GM12878 (cell line): ENCODE data around the gene PLCB4. TPM values are rescaled to one million over a fixed set of nuclear protein-coding genes. Genes with fewer than 3 reads are reported as not detected.

Source experiments
- ATAC-seq: fragments of 200-7000 bp; cut with Tn5 transposase; 3 replicates; pipeline ENCODE4 v1.9.1; 2020; ENCODE audit warnings: mild to moderate bottlenecking, moderate library complexity
- BruUV-seq: library from RNA; stranded (reverse); fragments of 400-500 nt; replicated peaks from 2 replicates; lab custom pipeline; 2021; lab: Mats Ljungman, UMichigan
- CTCF ChIA-PET: fragments of 300-600 bp; sonication (Branson Sonifier 250); formaldehyde crosslinking; extraction: SDS; loops from one replicate; lab custom pipeline; 2021; ENCODE audit warnings: inconsistent platforms; lab: Yijun Ruan, JAX
- POLR2A ChIA-PET: fragments of 350-600 bp; formaldehyde crosslinking; extraction: SDS; loops from one replicate; lab custom pipeline; 2021; ENCODE audit warnings: inconsistent platforms; lab: Charles Lee
- RAD21 ChIA-PET: fragments of 300-600 bp; sonication (Branson Sonifier 250); formaldehyde crosslinking; loops from one replicate; lab custom pipeline; 2023; ENCODE audit warnings: antibody characterized with exemption; ENCODE audit not compliant: unreplicated experiment; lab: Charles Lee
- SMC1A ChIA-PET: fragments of 300-600 bp; sonication (Branson Sonifier 250); formaldehyde crosslinking; loops from one replicate; lab custom pipeline; 2023; ENCODE audit not compliant: unreplicated experiment, uncharacterized antibody; lab: Charles Lee
- DNase-seq: peaks from one replicate; pipeline ENCODE4 v3.0.0-alpha.2; 2011; ENCODE audit warnings: low read depth, low spot score
- FAIRE-seq: peaks from 3 replicates; lab custom pipeline; 2011; peaks lifted over from hg19 to GRCh38; lab: Jason Lieb, UNC
- H2AFZ ChIP-seq: 2 replicates; pipeline ENCODE4 v1.6.0; 2011; ENCODE audit warnings: low read depth, low read length, control low read depth; ENCODE audit not compliant: control insufficient read depth
- H3K27ac ChIP-seq: 2 replicates; pipeline ENCODE4 v1.5.1; 2011; ENCODE audit warnings: control low read depth; ENCODE audit not compliant: control insufficient read depth, insufficient read depth
- H3K27me3 ChIP-seq, 2 experiments: replicated peaks in 1 of 2; 2 replicates each; pipeline versions ENCODE4 v1.6.0 to v1.6.1; 2011; ENCODE audit warnings: low read length in 1 of 2; ENCODE audit not compliant: control insufficient read depth in 2 of 2, insufficient read depth in 2 of 2
- H3K36me3 ChIP-seq, 2 experiments: 2 replicates each; pipeline ENCODE4 v1.5.1; 2011; ENCODE audit warnings: low read length in 1 of 2; ENCODE audit not compliant: control insufficient read depth in 2 of 2, insufficient read depth in 2 of 2
- H3K4me1 ChIP-seq: 2 replicates; pipeline ENCODE4 v1.6.1; 2011; ENCODE audit warnings: mild to moderate bottlenecking, low read length, moderate library complexity, mixed read lengths; ENCODE audit not compliant: control insufficient read depth, insufficient read depth
- H3K4me2 ChIP-seq: 2 replicates; pipeline ENCODE4 v1.6.0; 2011; ENCODE audit warnings: control low read depth; ENCODE audit not compliant: control insufficient read depth, insufficient read depth
- H3K4me3 ChIP-seq: fragments of 200-600 bp; sonication (generic); 2 replicates; pipeline ENCODE4 v1.5.1; 2016
- H3K79me2 ChIP-seq: 2 replicates; pipeline ENCODE4 v1.6.0; 2011; ENCODE audit warnings: low read length; ENCODE audit not compliant: control insufficient read depth, insufficient read depth
- H3K9ac ChIP-seq: 2 replicates; pipeline ENCODE4 v1.8.0; 2011; ENCODE audit warnings: low read length, control low read depth, mixed read lengths; ENCODE audit not compliant: control insufficient read depth, insufficient read depth
- H3K9me3 ChIP-seq: replicated peaks from 3 replicates; pipeline ENCODE4 v1.5.1; 2011; ENCODE audit warnings: mild to moderate bottlenecking, low read length; ENCODE audit not compliant: control insufficient read depth, insufficient read depth
- H4K20me1 ChIP-seq: 2 replicates; pipeline ENCODE4 v1.6.0; 2011; ENCODE audit not compliant: control insufficient read depth, insufficient read depth
- CHD1 ChIP-seq: IDR thresholded peaks from 2 replicates; pipeline ENCODE4 v1.6.1; 2012; ENCODE audit warnings: low read depth, low read length, improper control_type of control experiment
- CTCF ChIP-seq, 3 experiments: IDR thresholded peaks in 2 of 3; conservative IDR thresholded peaks in 1 of 3; 2 replicates each; pipeline ENCODE4 v1.5.1; 2011; ENCODE audit warnings: low read depth in 3 of 3, low read length in 3 of 3, mild to moderate bottlenecking in 3 of 3, control low read depth in 2 of 3, moderate library complexity in 2 of 3, inconsistent platforms in 1 of 3, mixed read lengths in 1 of 3; ENCODE audit not compliant: control insufficient read depth in 2 of 3, insufficient read depth in 1 of 3; ENCODE audit errors: extremely low read depth in 1 of 3
- GABPA ChIP-seq: IDR thresholded peaks from 2 replicates; pipeline ENCODE4 v1.6.1; 2014; ENCODE audit warnings: antibody characterized with exemption, low read depth, mild to moderate bottlenecking, inconsistent platforms
- IRF5 ChIP-seq: fragments of 450-650 bp; IDR thresholded peaks from 2 replicates; pipeline ENCODE4 v1.6.1; 2017; ENCODE audit warnings: borderline replicate concordance
- KLF5 ChIP-seq: fragments of 450-650 bp; IDR thresholded peaks from 2 replicates; pipeline ENCODE4 v1.6.1; 2014; ENCODE audit warnings: mild to moderate bottlenecking; ENCODE audit not compliant: partially characterized antibody
- RB1 ChIP-seq: fragments of 450-650 bp; formaldehyde crosslinking; IDR thresholded peaks from 2 replicates; pipeline ENCODE4 v1.6.1; 2017; ENCODE audit warnings: mild to moderate bottlenecking, borderline replicate concordance
- RELA ChIP-seq: fragments of 450-650 bp; IDR thresholded peaks from 2 replicates; pipeline ENCODE4 v1.8.0; 2014; ENCODE audit warnings: borderline replicate concordance; ENCODE audit not compliant: partially characterized antibody
- SKIL ChIP-seq: fragments of 450-650 bp; IDR thresholded peaks from 2 replicates; pipeline ENCODE4 v1.6.1; 2017; ENCODE audit warnings: mild to moderate bottlenecking, low read depth, inconsistent platforms; ENCODE audit not compliant: poor library complexity, severe bottlenecking
- SRF ChIP-seq, 2 experiments: IDR thresholded peaks; 2 replicates each; pipeline ENCODE4 v1.6.1; 2011; ENCODE audit warnings: low read depth in 2 of 2, low read length in 2 of 2, mild to moderate bottlenecking in 1 of 2, moderate library complexity in 1 of 2
- ZBTB40 ChIP-seq: fragments of 450-650 bp; IDR thresholded peaks from 2 replicates; pipeline ENCODE4 v1.6.1; 2016; ENCODE audit warnings: mild to moderate bottlenecking, moderate library complexity, borderline replicate concordance
- ZNF207 ChIP-seq: fragments of 450-650 bp; IDR thresholded peaks from 2 replicates; pipeline ENCODE4 v1.6.1; 2014; ENCODE audit warnings: antibody characterized with exemption, mild to moderate bottlenecking, borderline replicate concordance
- WGBS: methylation state at CpG from one replicate; pipeline ENCODE4 v1.1.6; 2016; ENCODE audit warnings: low lambda C conversion rate; ENCODE audit not compliant: insufficient replicate concordance, insufficient coverage; ENCODE audit errors: missing lambda C conversion rate; 5-methylcytosine and 5-hydroxymethylcytosine counted together
- in situ Hi-C: fragments of 300-500 bp; cut with MboI; formaldehyde crosslinking; loops from 9 replicates; pipeline ENCODE4 v1.14.3; 2018; ENCODE audit warnings: mixed read lengths
- intact Hi-C: fragments of 100-400 bp; cut with micrococcal nuclease; formaldehyde crosslinking; loops from one replicate; pipeline ENCODE4 v1.14.2; 2022; ENCODE audit not compliant: unreplicated experiment
- polyA plus RNA-seq, 11 experiments: library from polyadenylated mRNA; depleted of rRNA in 4 of 11; unstranded in 6 of 11; stranded (reverse) in 5 of 11; fragments of >200 nt; fragmentation: Nextera tagmentation in 4 of 11; fragmentation: Illumina TruSeq in 1 of 11; extraction: Ambion mirVana in 4 of 11; extraction: Trizol in 1 of 11; gene quantifications; 1 replicate in 1 of 11; 2 replicates in 10 of 11; pipeline versions ENCODE4 v1.2.1 to v1.2.3, GENCODE V29; 2011 to 2016; ENCODE audit warnings: inconsistent platforms in 2 of 11, missing spikeins in 2 of 11, low read depth in 1 of 11
- total RNA-seq, 4 experiments: library from RNA; depleted of rRNA in 3 of 4; stranded (reverse); fragments of >200 nt in 3 of 4; fragmentation: Illumina TruSeq in 1 of 4; extraction: Trizol in 1 of 4; gene quantifications; 2 replicates each; pipeline versions ENCODE4 v1.2.1 to v1.2.3, GENCODE V29; 2013 to 2021

The PLCB4 gene
- total and polyA plus RNA-seq, 10 of the 15 experiments (the other 5 are each of a cell fraction or from before 2014, with no cell fraction given) = not detected

GRCh38 chr20:9478771-9479170, 409.9 kb downstream of the PLCB4 start (continued):
- no peak for TF ChIP-seq IRF5
- TF ChIP-seq RELA = no peak
- no peak for TF ChIP-seq RB1
- no peak for TF ChIP-seq ZBTB40
- TF ChIP-seq ZNF207 = no peak
- TF ChIP-seq, all 136 proteins: peak for 0

- no peak overlapping the region for H2AFZ ChIP-seq
- no peaks in the 10 kb centered on the region for H3K27me3 ChIP-seq
- peaks cover 14% of the 10 kb centered on the region for H3K4me1 ChIP-seq
- no peak overlapping the region for H3K4me3 ChIP-seq
- FAIRE-seq (no peak), DNase-seq (no peak), ATAC-seq (no peak)
- RAD21 ChIA-PET = no interaction called here
- no peak overlapping the region for H3K27ac ChIP-seq
- POLR2A ChIA-PET = no interaction called here
- in situ Hi-C loops = no loop called here
- H3K79me2 ChIP-seq = no peaks in the 10 kb centered on the region
- no peak overlapping the region for H3K4me2 ChIP-seq
- H3K36me3 ChIP-seq = no peaks in the 10 kb centered on the region
- H3K9ac ChIP-seq = no peak overlapping the region
- no peaks in the 10 kb centered on the region; the same call in 2 of the 3 replicates for H3K9me3 ChIP-seq
- 73% methylated on average over 4 of the region's 4 CpGs for WGBS
- CTCF ChIA-PET = no interaction called here
- no TSS peak for BruUV-seq
- intact Hi-C loops = no loop called here
- SMC1A ChIA-PET = interaction anchor here (0.7 kb wide), 1 partner anchor 25 kb away, joined by 3 read pairs; no protein-coding TSS in a partner anchor
- no peaks in the 10 kb centered on the region for H4K20me1 ChIP-seq
- no peak for TF ChIP-seq CTCF (IDR thresholded peaks at IDR 0.05 in 2 of 3, conservative IDR thresholded peaks at IDR 0.05 in 1 of 3; ENCODE audit: control insufficient read depth in 2 of 3, extremely low read depth in 1 of 3, insufficient read depth in 1 of 3, low read depth in 3 of 3, low read length in 3 of 3)
- no peak for TF ChIP-seq SRF (IDR thresholded peaks at IDR 0.05; ENCODE audit: low read depth in 2 of 2, low read length in 2 of 2)
- TF ChIP-seq GABPA = no peak
- no peak for TF ChIP-seq KLF5
- TF ChIP-seq SKIL = no peak
- TF ChIP-seq CHD1 = no peak
Measured at GRCh38 chr20:9480066-9480465, 411.2 kb downstream of the PLCB4 start.
